Activated CD4-positive, alpha-beta T cell treated with anti-CD3 and anti-CD28 coated beads for 36 hours (primary cell): ENCODE measurements around the gene LGALS8. TPM values are rescaled to one million over a fixed set of nuclear protein-coding genes. Genes with fewer than 3 reads are reported as not detected.

Experiments
- ATAC-seq: fragments of 200-7000 bp; cut with Tn5 transposase; one replicate; pipeline ENCODE4 v1.10.0; 2021; ENCODE audit warnings: mild to moderate bottlenecking, moderate library complexity
- CTCF ChIA-PET: fragments of 350-600 bp; sonication (Branson Sonifier 250); formaldehyde crosslinking; loops from one replicate; lab custom pipeline; 2021; ENCODE audit warnings: antibody characterized with exemption; lab: Charles Lee
- POLR2A ChIA-PET: fragments of 350-600 bp; sonication (Branson Sonifier 250); formaldehyde crosslinking; loops from one replicate; lab custom pipeline; 2021; ENCODE audit warnings: antibody characterized with exemption, inconsistent platforms; lab: Charles Lee
- DNase-seq: peaks from one replicate; pipeline ENCODE4 v3.0.0-alpha.2; 2020
- H3K27ac Mint-ChIP-seq: one replicate; pipeline ENCODE4 v1.8.0; 2021; ENCODE audit warnings: mixed read lengths
- H3K27me3 Mint-ChIP-seq: one replicate; pipeline ENCODE4 v1.8.0; 2021; ENCODE audit warnings: mixed read lengths
- H3K36me3 Mint-ChIP-seq: one replicate; pipeline ENCODE4 v1.8.0; 2021; ENCODE audit warnings: low read depth, mixed read lengths
- H3K4me1 Mint-ChIP-seq: one replicate; pipeline ENCODE4 v1.8.0; 2021; ENCODE audit warnings: mixed read lengths
- H3K4me3 Mint-ChIP-seq: one replicate; pipeline ENCODE4 v1.8.0; 2021; ENCODE audit warnings: mild to moderate bottlenecking, moderate library complexity, mixed read lengths
- H3K9me3 Mint-ChIP-seq: one replicate; pipeline ENCODE4 v1.8.0; 2021; ENCODE audit warnings: low read depth, mixed read lengths
- intact Hi-C, 2 experiments: fragments of 100-400 bp; cut with DNase I in 1 of 2; cut with micrococcal nuclease in 1 of 2; formaldehyde crosslinking; loops; one replicate each; pipeline versions ENCODE4 v1.14.2 to v1.15.1; 2022 to 2024; cut with DNase I, micrococcal nuclease
- total RNA-seq, 2 experiments: library from RNA; stranded (reverse); gene quantifications; one replicate each; pipeline ENCODE4 v1.2.3, GENCODE V29; 2021

Gene LGALS8
- total RNA-seq, 2 experiments from 2014 or later = 106 to 155 TPM

- Mint-ChIP-seq H3K36me3 (peaks cover 28% of the 10 kb centered on the region), H3K4me1 (peaks cover 28% of the 10 kb centered on the region), H3K27me3 (no peaks in the 10 kb centered on the region), H3K9me3 (no peaks in the 10 kb centered on the region), H3K27ac (peak overlapping the region; percentile 98), H3K4me3 (peak overlapping the region; percentile 99)
- ChIA-PET POLR2A (interaction anchor here (0.6 to 1.2 kb wide), 5 partner anchors 10 to 426 kb away, joined by 3 to 8 read pairs (median 4); no protein-coding TSS in a partner anchor), CTCF (interaction anchor here (2.0 kb wide), 1 partner anchor 10 kb away, joined by 5 read pairs; no protein-coding TSS in a partner anchor)
- ATAC-seq (peak; percentile 91), DNase-seq (peak; percentile 72)
- intact Hi-C loops = loop anchor here (1.0 to 10.0 kb wide), 8 partner anchors 10 to 1020 kb away; partner anchors contain the start of genes MTR (in 2 of the 2), B3GALNT2 (in 1 of the 2), ERO1B (in 1 of the 2) and HEATR1 (in 1 of the 2)
These were observed 536 bp downstream of the LGALS8 start for GRCh38 chr1:236524142-236524894.

GRCh38 chr1:236524895-236525184, 1.1 kb downstream of the LGALS8 start:
- Mint-ChIP-seq H3K27ac (peak overlapping the region; percentile 98), H3K4me3 (peak overlapping the region; percentile 99), H3K36me3 (peaks cover 30% of the 10 kb centered on the region)

GRCh38 chr1:236526079-236526478, 2.3 kb downstream of the LGALS8 start:
- Mint-ChIP-seq H3K36me3 (peaks cover 40% of the 10 kb centered on the region), H3K27ac (no peak overlapping the region), H3K9me3 (no peaks in the 10 kb centered on the region), H3K4me1 (peaks cover 37% of the 10 kb centered on the region), H3K4me3 (peak overlapping the region; percentile 10), H3K27me3 (no peaks in the 10 kb centered on the region)
- ChIA-PET POLR2A (no interaction called here), CTCF (interaction anchor here (0.6 to 1.4 kb wide), 3 partner anchors 10 to 603 kb away, joined by 3 to 4 read pairs (median 3); no protein-coding TSS in a partner anchor)
- ATAC-seq (no peak), DNase-seq (no peak)
- intact Hi-C loops = loop anchor here in 1 of 2 experiments (10.0 kb wide), 1 partner anchor 1021 kb away; the partner anchor contains the start of gene B3GALNT2

More at GRCh38 chr1:236524895-236525184, 1.1 kb downstream of the LGALS8 start:
- ATAC-seq (no peak), DNase-seq (no peak)
- Mint-ChIP-seq H3K27me3 (no peaks in the 10 kb centered on the region), H3K9me3 (no peaks in the 10 kb centered on the region), H3K4me1 (peaks cover 28% of the 10 kb centered on the region)
- POLR2A ChIA-PET = interaction anchor here (0.7 to 1.2 kb wide), 2 partner anchors 9 to 380 kb away, joined by 4 to 8 read pairs; no protein-coding TSS in a partner anchor
- intact Hi-C loops = loop anchor here (1.0 to 10.0 kb wide), 8 partner anchors 9 to 1020 kb away; partner anchors contain the start of genes MTR (in 2 of the 2), B3GALNT2 (in 1 of the 2), ERO1B (in 1 of the 2) and HEATR1 (in 1 of the 2)
- CTCF ChIA-PET = interaction anchor here (2.0 kb wide), 1 partner anchor 9 kb away, joined by 5 read pairs; no protein-coding TSS in a partner anchor

- Mint-ChIP-seq H3K27me3 (no peaks in the 10 kb centered on the region), H3K4me1 (peaks cover 52% of the 10 kb centered on the region), H3K9me3 (no peaks in the 10 kb centered on the region), H3K36me3 (peaks cover 55% of the 10 kb centered on the region), H3K27ac (peak overlapping the region; percentile 37), H3K4me3 (no peak overlapping the region)
- ATAC-seq (no peak), DNase-seq (no peak)
- intact Hi-C loops = loop anchor here in 1 of 2 experiments (5.0 kb wide), 1 partner anchor 418 kb away; no protein-coding TSS in a partner anchor
- ChIA-PET CTCF (no interaction called here), POLR2A (no interaction called here)
These were observed 6.5 kb downstream of the LGALS8 start for GRCh38 chr1:236530286-236530685.

GRCh38 chr1:236530959-236531358, 7.2 kb downstream of the LGALS8 start:
- DNase-seq (no peak), ATAC-seq (no peak)
- intact Hi-C loops = loop anchor here in 1 of 2 experiments (5.0 kb wide), 1 partner anchor 419 kb away; no protein-coding TSS in a partner anchor
- Mint-ChIP-seq H3K36me3 (peaks cover 57% of the 10 kb centered on the region), H3K4me3 (no peak overlapping the region), H3K4me1 (peaks cover 56% of the 10 kb centered on the region), H3K9me3 (no peaks in the 10 kb centered on the region), H3K27ac (no peak overlapping the region), H3K27me3 (no peaks in the 10 kb centered on the region)
- ChIA-PET CTCF (no interaction called here), POLR2A (no interaction called here)

- intact Hi-C loops = loop anchor here in 1 of 2 experiments (5.0 kb wide), 1 partner anchor 421 kb away; no protein-coding TSS in a partner anchor
- ChIA-PET CTCF (no interaction called here), POLR2A (no interaction called here)
- H3K36me3 Mint-ChIP-seq = peaks cover 56% of the 10 kb centered on the region
- ATAC-seq (no peak), DNase-seq (no peak)
- no peaks in the 10 kb centered on the region for H3K9me3 Mint-ChIP-seq
- peak overlapping the region; percentile 53 for H3K27ac Mint-ChIP-seq
- H3K27me3 Mint-ChIP-seq = no peaks in the 10 kb centered on the region
- H3K4me3 Mint-ChIP-seq = no peak overlapping the region
- H3K4me1 Mint-ChIP-seq = peaks cover 50% of the 10 kb centered on the region
These were observed 9.1 kb downstream of the LGALS8 start for GRCh38 chr1:236532850-236533249.

GRCh38 chr1:236534151-236534651, 10.4 kb downstream of the LGALS8 start:
- H3K27me3 Mint-ChIP-seq = no peaks in the 10 kb centered on the region
- peak overlapping the region; percentile 95 for H3K27ac Mint-ChIP-seq
- ATAC-seq (peak; percentile 84), DNase-seq (peak; percentile 75)
- H3K36me3 Mint-ChIP-seq = peaks cover 58% of the 10 kb centered on the region
- ChIA-PET POLR2A (interaction anchor here (0.6 to 1.8 kb wide), 4 partner anchors 9 to 259 kb away, joined by 3 to 8 read pairs (median 5); partner anchors contain the start of gene LGALS8), CTCF (interaction anchor here (0.6 to 2.0 kb wide), 7 partner anchors 10 to 429 kb away, joined by 3 to 5 read pairs (median 4); partner anchors contain the start of gene LGALS8)
- intact Hi-C loops = loop anchor here (1.0 to 5.0 kb wide), 2 partner anchors 10 to 422 kb away; no protein-coding TSS in a partner anchor
- H3K9me3 Mint-ChIP-seq = no peaks in the 10 kb centered on the region
- H3K4me1 Mint-ChIP-seq = peaks cover 46% of the 10 kb centered on the region
- peak overlapping the region; percentile 17 for H3K4me3 Mint-ChIP-seq

- ChIA-PET POLR2A (interaction anchor here (0.6 to 1.8 kb wide), 2 partner anchors 10 to 14 kb away, joined by 3 to 8 read pairs; no protein-coding TSS in a partner anchor), CTCF (interaction anchor here (1.3 to 2.0 kb wide), 3 partner anchors 11 to 15 kb away, joined by 3 to 5 read pairs (median 5); partner anchors contain the start of gene LGALS8)
- H3K36me3 Mint-ChIP-seq = peaks cover 63% of the 10 kb centered on the region
- no peaks in the 10 kb centered on the region for H3K27me3 Mint-ChIP-seq
- no peak overlapping the region for H3K27ac Mint-ChIP-seq
- no peaks in the 10 kb centered on the region for H3K9me3 Mint-ChIP-seq
- H3K4me3 Mint-ChIP-seq = no peak overlapping the region
- H3K4me1 Mint-ChIP-seq = peaks cover 44% of the 10 kb centered on the region
- intact Hi-C loops = no loop called here
- ATAC-seq (no peak), DNase-seq (no peak)
These were observed 11.4 kb downstream of the LGALS8 start for GRCh38 chr1:236535190-236535589.

GRCh38 chr1:236535662-236536161, 11.9 kb downstream of the LGALS8 start:
- H3K36me3 Mint-ChIP-seq = peaks cover 64% of the 10 kb centered on the region
- DNase-seq (no peak), ATAC-seq (no peak)
- H3K27ac Mint-ChIP-seq = peak overlapping the region; percentile 4
- intact Hi-C loops = no loop called here
- no peaks in the 10 kb centered on the region for H3K27me3 Mint-ChIP-seq
- H3K4me1 Mint-ChIP-seq = peaks cover 40% of the 10 kb centered on the region
- no peak overlapping the region for H3K4me3 Mint-ChIP-seq
- POLR2A ChIA-PET = interaction anchor here (0.6 to 0.7 kb wide), 2 partner anchors 9 to 21 kb away, joined by 3 to 5 read pairs; no protein-coding TSS in a partner anchor
- CTCF ChIA-PET = interaction anchor here (1.4 kb wide), 1 partner anchor 12 kb away, joined by 3 read pairs; no protein-coding TSS in a partner anchor
- no peaks in the 10 kb centered on the region for H3K9me3 Mint-ChIP-seq

GRCh38 chr1:236536540-236536939, 12.8 kb downstream of the LGALS8 start:
- Mint-ChIP-seq H3K27me3 (no peaks in the 10 kb centered on the region), H3K4me1 (peaks cover 36% of the 10 kb centered on the region), H3K9me3 (no peaks in the 10 kb centered on the region), H3K27ac (peak overlapping the region; percentile 25), H3K36me3 (peaks cover 60% of the 10 kb centered on the region), H3K4me3 (no peak overlapping the region)
- ATAC-seq = no peak
- DNase-seq = no peak
- ChIA-PET CTCF (interaction anchor here (1.4 kb wide), 1 partner anchor 11 kb away, joined by 3 read pairs; no protein-coding TSS in a partner anchor), POLR2A (no interaction called here)
- intact Hi-C loops = no loop called here
